ENCODE measurements around the gene TMOD1.

The TMOD1 gene

GRCh38 chr9:97632985-97633858 lies 131.8 kb downstream of the TMOD1 start, which contains the start of the genes NCBP1 and TSTD2:
TSS of gene NCBP1 (plus strand) at chr9:97633821. CDS start at chr9:97633882, 61 bp downstream.
TSS of gene TSTD2 (minus strand) at chr9:97633368. CDS start at chr9:97627562, 5,806 bp downstream.
- DNase-seq (ENCODE audit: low spot score) = peak; percentile 98

DNA sequence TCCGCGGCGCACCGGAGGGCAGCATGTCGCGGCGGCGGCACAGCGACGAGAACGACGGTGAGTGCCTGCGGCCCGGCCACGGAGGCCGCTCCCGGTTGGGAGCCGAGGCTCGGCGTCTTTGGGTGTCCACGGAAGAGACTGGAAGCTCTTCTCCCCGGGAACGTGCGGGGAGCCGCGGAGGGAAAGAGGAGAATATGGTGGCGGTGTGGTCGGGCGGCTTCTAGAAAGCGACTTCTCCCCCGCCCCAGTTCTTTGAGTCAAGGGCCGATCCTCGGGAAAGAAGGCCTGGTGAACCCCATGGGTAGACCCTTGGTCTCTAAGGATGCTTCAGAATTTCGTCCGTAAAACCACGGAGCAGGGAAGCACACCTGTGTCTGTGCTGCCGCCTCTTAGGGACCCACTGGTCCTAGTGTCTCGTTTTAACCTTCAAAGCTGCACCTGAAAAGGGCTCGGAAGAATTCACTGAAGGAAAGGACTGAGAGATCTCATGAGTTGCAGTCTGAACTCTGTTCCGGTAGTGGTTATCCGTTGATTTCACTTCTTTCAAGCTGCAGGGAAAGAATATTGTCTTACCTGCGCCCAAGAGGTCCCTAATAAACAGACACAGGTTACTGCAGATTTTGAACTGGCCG lies 132.5 kb downstream of the TMOD1 start:
- DNase-seq (ENCODE audit: low spot score) = no peak

DNA sequence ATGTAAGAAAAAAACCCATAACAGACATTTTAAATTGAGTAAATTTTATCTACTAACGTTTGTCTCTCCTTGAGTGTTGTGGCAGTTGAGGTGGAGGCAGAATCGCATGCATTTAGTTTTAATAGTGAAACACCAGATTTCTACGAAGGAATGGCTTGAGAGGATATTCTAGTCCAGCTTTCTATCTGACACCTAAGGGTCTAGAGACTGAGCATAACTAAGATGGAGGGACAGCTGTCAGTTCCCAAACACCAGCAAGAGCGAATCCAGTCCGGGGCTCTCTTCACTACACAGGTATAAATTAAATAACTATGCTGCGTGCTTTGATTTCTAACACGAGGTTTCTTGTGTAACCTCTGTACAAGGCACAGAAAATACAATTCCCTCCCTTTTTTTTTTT lies 133.6 kb downstream of the TMOD1 start:
- no peak for DNase-seq (ENCODE audit: low spot score)

DNA sequence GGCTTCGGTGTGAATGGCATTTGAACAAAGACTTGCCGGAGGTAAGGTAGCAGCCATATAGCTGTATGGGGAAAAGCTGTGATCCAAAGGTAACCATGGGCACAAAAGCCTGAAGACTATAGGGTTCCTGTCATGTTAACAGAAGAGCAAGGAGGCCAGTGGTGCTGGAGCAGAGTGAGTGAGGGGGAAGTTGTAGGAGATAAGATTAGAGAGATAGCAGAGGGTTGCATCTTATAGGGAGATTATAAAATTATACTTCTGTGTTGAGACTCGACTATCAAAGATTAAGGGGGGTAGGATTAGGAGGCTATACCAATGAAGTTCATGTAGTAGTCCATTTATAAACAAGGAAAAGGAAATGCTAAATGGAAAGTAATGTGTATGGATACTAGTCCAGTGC lies 135.4 kb downstream of the TMOD1 start:
- DNase-seq (ENCODE audit: low spot score) = no peak

GRCh38 chr9:97638666-97639065 lies 137.2 kb downstream of the TMOD1 start:
- no peak for DNase-seq (ENCODE audit: low spot score)

DNA sequence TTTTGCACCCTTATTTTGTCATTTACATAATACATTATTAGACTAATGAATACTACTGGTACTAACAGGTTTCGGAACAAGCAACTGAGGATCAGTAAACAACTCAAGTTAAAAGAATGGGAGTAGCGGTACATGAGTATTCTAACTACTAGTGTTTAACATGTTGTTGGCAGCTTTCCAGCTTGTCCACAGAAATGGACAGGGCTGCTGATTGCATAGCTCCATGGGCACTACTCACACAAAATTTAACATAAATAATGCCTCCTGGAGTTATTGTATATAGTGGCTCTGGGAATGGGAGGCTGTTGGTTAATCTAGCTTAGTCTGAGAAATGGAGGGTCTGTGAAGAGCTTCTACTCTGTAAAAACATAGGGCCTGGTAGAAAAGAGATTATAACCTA lies 138.9 kb downstream of the TMOD1 start:
- DNase-seq (ENCODE audit: low spot score) = no peak

- no peak for DNase-seq (ENCODE audit: low spot score)
These were observed 144.3 kb downstream of the TMOD1 start for GRCh38 chr9:97645720-97646119.

- no peak for DNase-seq (ENCODE audit: low spot score)
These were observed 146.5 kb downstream of the TMOD1 start for GRCh38 chr9:97647996-97648395.
